Measurements from ENCODE around the gene SLC1A2.

GRCh38 chr11:35335226-35335625 lies 84.1 kb downstream of the SLC1A2 start:
- TF ChIP-seq CTCF (IDR thresholded peaks at IDR 0.05), result no peak
- no peak for TF ChIP-seq POLR2A (IDR thresholded peaks at IDR 0.05)

Data from breast epithelium (tissue), 3 donors.